HepG2 (cell line): ENCODE measurements around the gene FNDC10. TPM values are rescaled to one million over a fixed set of nuclear protein-coding genes. Genes with fewer than 3 reads are reported as not detected.
A peak's percentile ranks its signal among the peaks of the same experiment; 100 is the strongest.

Experiments
- HDAC1 ChIP-seq: sonication (generic); formaldehyde crosslinking; IDR thresholded peaks from 2 replicates; pipeline ENCODE4 v1.5.1; 2020; ENCODE audit warnings: mild to moderate bottlenecking, missing genetic modification reagents
- PRMT3 ChIP-seq: sonication (generic); formaldehyde crosslinking; IDR thresholded peaks from 2 replicates; pipeline ENCODE4 v1.8.1; 2022; ENCODE audit warnings: low read depth, mild to moderate bottlenecking, moderate library complexity, missing genetic modification reagents, borderline replicate concordance
- ZNF225 ChIP-seq: sonication (generic); formaldehyde crosslinking; IDR thresholded peaks from 2 replicates; pipeline ENCODE4 v1.4.0; 2020; ENCODE audit warnings: mild to moderate bottlenecking, missing genetic modification reagents
- polyA plus RNA-seq, 8 experiments: library from polyadenylated mRNA; depleted of rRNA in 3 of 8; stranded (reverse) in 7 of 8; unstranded in 1 of 8; fragments of >200 nt; fragmentation: Illumina TruSeq in 4 of 8; extraction: Trizol in 4 of 8; gene quantifications; 2 replicates each; pipeline versions ENCODE4 v1.2.1 to v1.2.3, GENCODE V29; 2011 to 2016; ENCODE audit warnings: low read depth in 4 of 8, missing spikeins in 1 of 8, mixed read lengths in 1 of 8; ENCODE audit not compliant: insufficient read depth in 1 of 8
- total RNA-seq, 5 experiments: library from RNA; depleted of rRNA; stranded (reverse); fragments of >200 nt; fragmentation: Illumina TruSeq; extraction: Trizol; gene quantifications; 2 replicates each; pipeline ENCODE4 v1.2.3, GENCODE V29; 2016; ENCODE audit warnings: low read depth in 1 of 5
- TF ChIP-seq, protein P1 (sequence below): sonication (generic); formaldehyde crosslinking; IDR thresholded peaks from 2 replicates; pipeline ENCODE4 v1.4.0; 2020; ENCODE audit warnings: mild to moderate bottlenecking, missing genetic modification reagents
- TF ChIP-seq, protein P2 (sequence below): IDR thresholded peaks from 2 replicates; pipeline ENCODE4 v1.6.1; 2016; ENCODE audit warnings: low read depth
- TF ChIP-seq, protein P3 (sequence below): sonication (generic); formaldehyde crosslinking; IDR thresholded peaks from 2 replicates; pipeline ENCODE4 v1.4.0; 2020; ENCODE audit warnings: mild to moderate bottlenecking, missing genetic modification reagents
- TF ChIP-seq, protein P4 (sequence below): sonication (generic); formaldehyde crosslinking; IDR thresholded peaks from 2 replicates; pipeline ENCODE4 v1.5.0; 2020; ENCODE audit warnings: mild to moderate bottlenecking, missing genetic modification reagents, borderline replicate concordance

The FNDC10 gene
- total and polyA plus RNA-seq, 2 of the 13 experiments (the other 11 are each of a cell fraction or from before 2014, with no cell fraction given): 2.2 to 2.5 TPM

DNA sequence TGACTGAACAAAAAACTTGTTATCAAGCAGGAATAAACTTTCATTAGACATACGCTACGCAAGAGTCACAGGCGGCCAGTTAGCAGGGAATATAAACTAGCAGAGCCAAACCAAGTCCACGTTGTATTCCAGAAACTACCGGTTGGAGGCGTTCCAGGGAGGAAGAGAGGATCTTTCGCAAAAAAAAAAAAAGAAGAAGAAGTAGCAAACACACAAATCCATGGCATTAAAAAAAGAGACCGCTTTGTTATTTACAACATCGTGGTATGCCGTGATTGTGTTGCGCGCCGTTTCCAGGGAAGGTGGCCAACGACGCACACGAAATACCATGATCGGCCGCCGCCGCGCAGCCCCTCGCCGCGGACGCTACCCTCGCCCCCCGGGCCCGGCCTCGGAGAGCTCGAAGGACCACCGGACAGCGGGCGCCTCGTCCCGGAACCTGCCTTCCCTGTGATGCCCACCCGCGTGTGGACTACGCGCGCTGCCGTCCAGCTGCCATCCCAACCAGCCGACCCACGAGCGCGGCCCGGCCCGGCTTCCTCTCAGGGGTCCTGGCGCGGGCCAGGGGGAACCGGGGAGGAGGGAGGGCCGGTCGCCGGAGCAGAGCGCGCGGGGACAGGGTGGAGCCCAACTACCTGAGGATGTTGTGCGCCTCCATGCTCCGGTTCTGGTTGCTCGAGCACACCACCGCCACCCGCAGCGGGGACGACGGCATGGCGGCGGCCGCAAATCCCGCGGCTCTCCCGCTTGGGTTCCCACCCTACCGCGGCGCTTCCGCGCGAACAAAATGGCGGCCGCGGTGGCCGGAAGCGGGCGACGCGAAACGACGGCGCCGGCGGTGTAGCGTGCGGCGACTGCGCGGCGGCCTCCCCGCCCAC lies 25.9 kb downstream of the FNDC10 start (continued):
- TF ChIP-seq, protein P1, sequence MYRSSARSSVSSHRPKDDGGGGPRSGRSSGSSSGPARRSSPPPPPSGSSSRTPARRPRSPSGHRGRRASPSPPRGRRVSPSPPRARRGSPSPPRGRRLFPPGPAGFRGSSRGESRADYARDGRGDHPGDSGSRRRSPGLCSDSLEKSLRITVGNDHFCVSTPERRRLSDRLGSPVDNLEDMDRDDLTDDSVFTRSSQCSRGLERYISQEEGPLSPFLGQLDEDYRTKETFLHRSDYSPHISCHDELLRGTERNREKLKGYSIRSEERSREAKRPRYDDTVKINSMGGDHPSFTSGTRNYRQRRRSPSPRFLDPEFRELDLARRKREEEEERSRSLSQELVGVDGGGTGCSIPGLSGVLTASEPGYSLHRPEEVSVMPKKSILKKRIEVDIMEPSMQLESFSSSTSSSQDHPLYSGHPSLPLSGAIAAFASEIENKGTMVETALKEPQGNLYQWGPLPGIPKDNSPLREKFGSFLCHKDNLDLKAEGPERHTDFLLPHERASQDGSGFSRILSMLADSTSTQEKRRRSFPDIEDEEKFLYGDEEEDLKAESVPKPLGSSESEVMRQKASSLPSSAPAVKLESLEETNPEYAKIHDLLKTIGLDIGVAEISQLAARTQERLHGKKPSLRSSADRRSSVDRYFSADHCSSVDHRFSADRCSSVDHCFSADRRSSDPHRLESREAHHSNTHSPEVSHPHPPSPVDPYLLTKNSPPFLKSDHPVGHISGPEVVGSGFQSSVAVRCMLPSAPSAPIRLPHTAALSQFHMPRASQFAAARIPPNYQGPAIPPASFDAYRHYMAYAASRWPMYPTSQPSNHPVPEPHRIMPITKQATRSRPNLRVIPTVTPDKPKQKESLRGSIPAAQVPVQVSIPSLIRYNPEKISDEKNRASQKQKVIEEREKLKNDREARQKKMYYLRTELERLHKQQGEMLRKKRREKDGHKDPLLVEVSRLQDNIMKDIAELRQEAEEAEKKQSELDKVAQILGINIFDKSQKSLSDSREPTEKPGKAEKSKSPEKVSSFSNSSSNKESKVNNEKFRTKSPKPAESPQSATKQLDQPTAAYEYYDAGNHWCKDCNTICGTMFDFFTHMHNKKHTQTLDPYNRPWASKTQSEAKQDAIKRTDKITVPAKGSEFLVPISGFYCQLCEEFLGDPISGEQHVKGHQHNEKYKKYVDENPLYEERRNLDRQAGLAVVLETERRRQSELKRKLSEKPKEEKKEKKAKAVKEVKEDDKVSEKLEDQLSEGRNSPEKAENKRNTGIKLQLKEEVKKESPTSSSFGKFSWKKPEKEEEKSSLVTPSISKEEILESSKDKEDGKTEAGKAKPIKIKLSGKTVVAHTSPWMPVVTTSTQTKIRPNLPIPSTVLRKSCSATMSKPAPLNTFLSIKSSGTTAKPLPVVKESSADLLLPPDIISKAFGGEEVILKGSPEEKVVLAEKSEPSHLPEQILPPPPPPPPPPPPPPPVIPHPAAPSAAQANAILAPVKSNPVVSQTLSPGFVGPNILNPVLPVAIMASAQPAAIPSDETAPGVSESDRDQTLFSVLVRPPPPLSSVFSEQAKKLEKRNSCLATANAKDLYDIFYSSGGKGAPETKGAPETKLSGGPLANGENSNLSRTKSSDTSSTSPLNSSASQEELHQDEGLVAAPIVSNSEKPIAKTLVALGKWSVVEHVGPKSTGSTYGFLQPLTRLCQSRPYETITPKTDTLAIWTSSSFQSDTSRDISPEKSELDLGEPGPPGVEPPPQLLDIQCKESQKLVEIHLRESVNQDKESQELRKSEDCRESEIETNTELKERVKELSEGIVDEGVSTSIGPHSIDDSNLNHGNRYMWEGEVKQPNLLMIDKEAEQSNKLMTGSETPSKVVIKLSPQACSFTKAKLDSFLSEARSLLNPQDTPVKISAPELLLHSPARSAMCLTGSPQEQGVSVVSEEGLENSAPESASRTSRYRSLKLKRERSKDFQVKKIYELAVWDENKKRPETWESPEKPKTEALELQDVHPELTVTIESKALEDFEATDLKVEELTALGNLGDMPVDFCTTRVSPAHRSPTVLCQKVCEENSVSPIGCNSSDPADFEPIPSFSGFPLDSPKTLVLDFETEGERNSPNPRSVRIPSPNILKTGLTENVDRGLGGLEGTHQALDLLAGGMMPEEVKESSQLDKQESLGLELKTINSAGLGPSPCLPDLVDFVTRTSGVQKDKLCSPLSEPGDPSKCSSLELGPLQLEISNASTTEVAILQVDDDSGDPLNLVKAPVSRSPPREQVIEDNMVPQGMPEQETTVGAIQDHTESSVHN (CRISPR knock-in tag): no peak
- no peak for TF ChIP-seq ZNF225
- TF ChIP-seq HDAC1 (CRISPR knock-in tag): peak; percentile 58; the same call in 1 of the 2 replicates
- TF ChIP-seq, protein P2, sequence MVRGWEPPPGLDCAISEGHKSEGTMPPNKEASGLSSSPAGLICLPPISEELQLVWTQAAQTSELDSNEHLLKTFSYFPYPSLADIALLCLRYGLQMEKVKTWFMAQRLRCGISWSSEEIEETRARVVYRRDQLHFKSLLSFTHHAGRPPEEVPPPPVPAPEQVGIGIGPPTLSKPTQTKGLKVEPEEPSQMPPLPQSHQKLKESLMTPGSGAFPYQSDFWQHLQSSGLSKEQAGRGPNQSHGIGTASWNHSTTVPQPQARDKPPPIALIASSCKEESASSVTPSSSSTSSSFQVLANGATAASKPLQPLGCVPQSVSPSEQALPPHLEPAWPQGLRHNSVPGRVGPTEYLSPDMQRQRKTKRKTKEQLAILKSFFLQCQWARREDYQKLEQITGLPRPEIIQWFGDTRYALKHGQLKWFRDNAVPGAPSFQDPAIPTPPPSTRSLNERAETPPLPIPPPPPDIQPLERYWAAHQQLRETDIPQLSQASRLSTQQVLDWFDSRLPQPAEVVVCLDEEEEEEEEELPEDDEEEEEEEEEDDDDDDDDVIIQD (CRISPR knock-in tag): no peak
- TF ChIP-seq, protein P3, sequence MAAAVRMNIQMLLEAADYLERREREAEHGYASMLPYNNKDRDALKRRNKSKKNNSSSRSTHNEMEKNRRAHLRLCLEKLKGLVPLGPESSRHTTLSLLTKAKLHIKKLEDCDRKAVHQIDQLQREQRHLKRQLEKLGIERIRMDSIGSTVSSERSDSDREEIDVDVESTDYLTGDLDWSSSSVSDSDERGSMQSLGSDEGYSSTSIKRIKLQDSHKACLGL: peak; percentile 50; the same call in 1 of the 2 replicates
- no peak for TF ChIP-seq PRMT3 (CRISPR knock-in tag)
- TF ChIP-seq, protein P4, sequence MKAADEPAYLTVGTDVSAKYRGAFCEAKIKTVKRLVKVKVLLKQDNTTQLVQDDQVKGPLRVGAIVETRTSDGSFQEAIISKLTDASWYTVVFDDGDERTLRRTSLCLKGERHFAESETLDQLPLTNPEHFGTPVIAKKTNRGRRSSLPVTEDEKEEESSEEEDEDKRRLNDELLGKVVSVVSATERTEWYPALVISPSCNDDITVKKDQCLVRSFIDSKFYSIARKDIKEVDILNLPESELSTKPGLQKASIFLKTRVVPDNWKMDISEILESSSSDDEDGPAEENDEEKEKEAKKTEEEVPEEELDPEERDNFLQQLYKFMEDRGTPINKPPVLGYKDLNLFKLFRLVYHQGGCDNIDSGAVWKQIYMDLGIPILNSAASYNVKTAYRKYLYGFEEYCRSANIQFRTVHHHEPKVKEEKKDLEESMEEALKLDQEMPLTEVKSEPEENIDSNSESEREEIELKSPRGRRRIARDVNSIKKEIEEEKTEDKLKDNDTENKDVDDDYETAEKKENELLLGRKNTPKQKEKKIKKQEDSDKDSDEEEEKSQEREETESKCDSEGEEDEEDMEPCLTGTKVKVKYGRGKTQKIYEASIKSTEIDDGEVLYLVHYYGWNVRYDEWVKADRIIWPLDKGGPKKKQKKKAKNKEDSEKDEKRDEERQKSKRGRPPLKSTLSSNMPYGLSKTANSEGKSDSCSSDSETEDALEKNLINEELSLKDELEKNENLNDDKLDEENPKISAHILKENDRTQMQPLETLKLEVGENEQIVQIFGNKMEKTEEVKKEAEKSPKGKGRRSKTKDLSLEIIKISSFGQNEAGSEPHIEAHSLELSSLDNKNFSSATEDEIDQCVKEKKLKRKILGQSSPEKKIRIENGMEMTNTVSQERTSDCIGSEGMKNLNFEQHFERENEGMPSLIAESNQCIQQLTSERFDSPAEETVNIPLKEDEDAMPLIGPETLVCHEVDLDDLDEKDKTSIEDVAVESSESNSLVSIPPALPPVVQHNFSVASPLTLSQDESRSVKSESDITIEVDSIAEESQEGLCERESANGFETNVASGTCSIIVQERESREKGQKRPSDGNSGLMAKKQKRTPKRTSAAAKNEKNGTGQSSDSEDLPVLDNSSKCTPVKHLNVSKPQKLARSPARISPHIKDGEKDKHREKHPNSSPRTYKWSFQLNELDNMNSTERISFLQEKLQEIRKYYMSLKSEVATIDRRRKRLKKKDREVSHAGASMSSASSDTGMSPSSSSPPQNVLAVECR (CRISPR knock-in tag): peak; percentile 54
